ENCODE data around the gene KRR1.

The KRR1 gene

DNA sequence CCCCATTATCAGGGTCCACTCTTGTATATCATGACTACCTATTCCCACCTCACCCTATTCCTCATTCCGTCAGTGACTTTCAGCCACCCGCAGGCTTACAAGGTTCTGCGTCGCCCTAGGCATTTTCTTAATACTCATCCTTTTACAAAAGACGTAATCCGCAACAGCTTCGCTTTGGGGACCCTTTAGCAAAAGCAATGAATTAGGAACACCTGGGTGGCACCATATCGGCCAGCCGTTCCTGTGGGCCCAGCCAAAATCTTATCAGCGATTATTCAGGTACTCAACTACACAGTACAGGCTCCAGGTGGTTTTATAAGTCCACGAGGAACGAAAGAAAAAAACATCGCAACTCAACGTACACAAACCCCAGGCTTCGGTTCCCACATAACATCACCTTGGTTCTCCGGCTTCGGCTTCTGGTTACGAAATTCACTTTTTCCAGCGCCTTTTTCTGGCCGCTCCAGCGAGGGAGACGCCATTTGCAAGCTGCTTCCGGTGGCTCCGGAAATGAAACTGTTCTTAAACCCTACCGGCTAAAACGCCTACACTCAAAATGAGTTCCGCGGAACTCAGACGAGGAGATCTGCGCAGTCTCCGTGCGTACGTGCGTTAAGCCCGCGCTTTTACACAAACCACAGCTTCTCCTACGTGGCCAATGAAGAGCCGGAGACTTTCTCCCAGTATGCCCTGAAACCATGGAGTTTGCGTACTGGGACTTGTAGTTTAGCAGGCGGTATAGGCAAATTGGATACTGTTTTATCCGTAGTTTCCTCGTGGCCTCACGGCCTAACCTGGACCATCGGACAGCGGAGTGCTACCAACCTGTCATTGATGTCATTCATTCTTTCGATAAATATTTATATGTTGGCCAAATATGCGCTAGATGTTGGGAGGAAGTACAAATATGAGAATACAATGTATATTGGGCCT is at the start of gene KRR1:
Gene KRR1, minus strand, starts transcription at position 494 of the 933 bp plus-strand sequence. Its CDS starts 12 bp downstream, at position 482.
- H3K9ac ChIP-seq (ENCODE audit: low read depth, low read length), result peak within 1 kb of the TSS; percentile 82
- H3K36me3 ChIP-seq (ENCODE audit: insufficient read depth, low read length), result no peaks in the 10 kb centered on the region

DNA sequence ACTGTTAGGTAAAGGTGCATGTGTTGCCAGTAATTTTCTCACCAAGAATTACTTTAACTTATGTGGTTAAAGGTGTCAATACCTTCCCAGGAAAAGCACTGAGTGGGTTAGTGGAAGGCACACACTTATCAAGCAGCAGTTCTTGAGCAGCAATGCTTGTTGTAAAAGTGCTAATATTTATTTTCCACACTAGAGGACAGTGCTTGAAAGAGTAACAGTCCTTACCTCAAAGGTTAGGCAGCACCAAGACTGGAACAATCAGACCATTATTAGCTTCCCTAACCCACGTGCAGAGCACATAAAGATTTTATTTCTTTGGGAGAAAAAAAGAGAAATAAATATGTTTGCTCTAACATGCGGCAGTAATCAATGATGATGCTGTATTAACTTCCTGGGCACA is 48.8 kb upstream of the KRR1 start:
- H3K9me3 ChIP-seq (ENCODE audit: control insufficient read depth, insufficient read depth, low read length), result peaks cover 8% of the 10 kb centered on the region
- no peaks in the 10 kb centered on the region for H3K36me3 ChIP-seq (ENCODE audit: insufficient read depth, low read length)

More for the DNA sequence above, at the start of gene KRR1:
- peaks cover 9% of the 10 kb centered on the region for H3K4me1 ChIP-seq (ENCODE audit: insufficient read depth, low read length)
- no peaks in the 10 kb centered on the region for H3K9me3 ChIP-seq (ENCODE audit: control insufficient read depth, insufficient read depth, low read length)

DNA sequence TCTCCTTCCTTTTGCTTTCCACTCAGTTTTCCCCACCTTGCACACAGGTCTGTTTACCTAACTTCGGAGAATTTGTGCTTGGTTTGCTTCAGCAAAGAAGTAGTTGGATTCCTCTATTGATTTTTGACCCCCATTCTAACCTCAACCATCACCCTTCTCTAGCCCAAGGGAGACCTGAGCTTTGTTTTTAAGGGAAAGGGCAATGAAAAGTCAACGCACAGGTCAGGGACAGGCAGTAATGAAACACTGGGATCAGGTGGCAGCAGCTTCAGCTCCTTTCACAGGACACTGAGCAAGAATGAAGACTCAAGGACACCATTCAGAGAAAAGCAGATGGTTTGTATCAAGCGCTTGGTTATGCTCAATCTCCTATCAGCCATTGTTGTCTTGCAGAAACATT is 46.9 kb upstream of the KRR1 start:
- Histone ChIP-seq H3K9ac (ENCODE audit: low read depth, low read length) (no peak overlapping the region), H3K4me1 (ENCODE audit: insufficient read depth, low read length) (peaks cover 7% of the 10 kb centered on the region; the same call in 1 of the 2 replicates), H3K9me3 (ENCODE audit: control insufficient read depth, insufficient read depth, low read length) (no peaks in the 10 kb centered on the region; the same call in 1 of the 2 replicates), H3K36me3 (ENCODE audit: insufficient read depth, low read length) (no peaks in the 10 kb centered on the region)

More for the DNA sequence above, 48.8 kb upstream of the KRR1 start:
- Histone ChIP-seq H3K9ac (ENCODE audit: low read depth, low read length) (no peak overlapping the region), H3K4me1 (ENCODE audit: insufficient read depth, low read length) (no peaks in the 10 kb centered on the region)

DNA sequence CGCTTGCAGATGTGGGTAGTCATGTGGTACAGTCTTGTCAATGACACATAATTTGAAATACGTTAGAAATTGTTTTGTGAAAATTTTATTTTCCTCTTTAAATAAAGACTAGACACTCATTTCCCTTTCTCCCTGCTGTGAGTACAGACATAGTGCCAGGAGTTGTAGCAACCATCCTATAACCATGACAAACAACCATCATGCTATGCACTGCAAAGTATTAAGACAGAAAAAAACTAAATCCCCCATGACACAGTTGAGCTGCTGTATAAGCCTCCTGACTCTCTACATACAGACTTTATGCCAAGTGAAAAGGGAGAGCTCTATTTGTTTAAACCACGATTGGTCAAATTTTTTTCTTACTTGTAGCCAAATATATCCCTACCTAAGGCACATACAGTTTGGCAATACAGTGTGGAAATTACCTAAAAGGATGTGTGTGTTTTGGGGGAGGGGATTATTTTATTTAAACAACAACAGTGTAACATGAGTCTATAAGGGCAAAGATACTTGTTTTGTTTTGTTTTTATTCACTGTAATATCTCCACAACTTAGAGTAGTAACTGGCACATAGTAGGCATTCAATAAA is 45.0 kb upstream of the KRR1 start:
- peaks cover 10% of the 10 kb centered on the region; the same call in 1 of the 2 replicates for H3K4me1 ChIP-seq (ENCODE audit: insufficient read depth, low read length)
- no peaks in the 10 kb centered on the region for H3K9me3 ChIP-seq (ENCODE audit: control insufficient read depth, insufficient read depth, low read length)
- H3K9ac ChIP-seq (ENCODE audit: low read depth, low read length), result no peak overlapping the region
- no peaks in the 10 kb centered on the region for H3K36me3 ChIP-seq (ENCODE audit: insufficient read depth, low read length)

DNA sequence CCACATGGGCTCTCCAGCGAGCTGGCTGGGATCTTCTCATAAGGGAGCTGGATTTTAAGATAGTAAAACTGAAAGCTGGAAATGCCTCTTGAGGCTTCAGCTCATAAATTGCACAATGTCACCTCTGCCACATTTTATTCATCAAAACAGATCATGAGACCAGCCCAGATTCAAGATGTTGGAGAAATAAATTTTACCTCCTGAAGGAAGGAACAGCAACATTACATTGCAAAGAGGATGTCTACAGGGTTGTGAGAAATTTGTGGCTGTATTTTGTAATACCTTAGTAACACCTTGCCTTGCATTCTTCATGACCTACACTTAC is 43.1 kb upstream of the KRR1 start:
- Histone ChIP-seq H3K9me3 (ENCODE audit: control insufficient read depth, insufficient read depth, low read length) (no peaks in the 10 kb centered on the region), H3K36me3 (ENCODE audit: insufficient read depth, low read length) (no peaks in the 10 kb centered on the region), H3K4me1 (ENCODE audit: insufficient read depth, low read length) (peaks cover 10% of the 10 kb centered on the region; the same call in 1 of the 2 replicates), H3K9ac (ENCODE audit: low read depth, low read length) (no peak overlapping the region)

DNA sequence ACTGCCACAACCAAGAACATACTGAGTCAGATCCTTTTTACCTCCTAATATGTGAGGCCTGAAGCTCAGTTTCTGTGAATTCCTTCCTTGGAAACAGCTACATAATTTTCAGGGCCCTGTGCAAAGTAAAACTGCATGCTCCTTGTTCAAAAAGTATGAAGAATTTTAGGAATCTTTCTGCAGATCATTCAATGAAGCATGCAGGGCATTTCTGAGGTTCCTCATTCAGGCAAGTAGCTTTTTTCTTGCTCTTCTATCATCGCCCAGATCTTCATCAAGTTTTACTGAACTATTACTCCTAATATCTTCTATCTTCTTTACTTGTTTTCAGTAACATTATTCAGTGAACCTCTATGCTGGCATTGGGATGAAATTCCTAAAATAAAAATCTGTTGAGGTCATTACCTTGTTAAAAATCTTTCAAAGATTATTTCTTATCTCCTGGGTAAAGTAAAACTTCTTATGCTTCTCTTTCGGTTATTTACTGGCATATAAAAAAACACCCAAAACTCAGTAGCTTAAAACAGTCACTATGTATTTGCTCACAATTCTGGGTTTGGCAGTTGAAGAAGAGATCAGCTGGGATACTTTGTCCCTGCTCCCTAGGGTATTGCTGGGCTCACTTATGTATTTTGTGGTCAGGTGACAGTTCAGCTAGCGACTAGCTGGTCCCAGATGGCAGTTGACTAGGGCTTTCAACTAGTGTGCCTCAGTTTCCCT is 42.6 kb upstream of the KRR1 start:
- Histone ChIP-seq H3K9me3 (ENCODE audit: control insufficient read depth, insufficient read depth, low read length) (no peaks in the 10 kb centered on the region), H3K9ac (ENCODE audit: low read depth, low read length) (no peak overlapping the region), H3K4me1 (ENCODE audit: insufficient read depth, low read length) (peaks cover 10% of the 10 kb centered on the region; the same call in 1 of the 2 replicates), H3K36me3 (ENCODE audit: insufficient read depth, low read length) (no peaks in the 10 kb centered on the region)

DNA sequence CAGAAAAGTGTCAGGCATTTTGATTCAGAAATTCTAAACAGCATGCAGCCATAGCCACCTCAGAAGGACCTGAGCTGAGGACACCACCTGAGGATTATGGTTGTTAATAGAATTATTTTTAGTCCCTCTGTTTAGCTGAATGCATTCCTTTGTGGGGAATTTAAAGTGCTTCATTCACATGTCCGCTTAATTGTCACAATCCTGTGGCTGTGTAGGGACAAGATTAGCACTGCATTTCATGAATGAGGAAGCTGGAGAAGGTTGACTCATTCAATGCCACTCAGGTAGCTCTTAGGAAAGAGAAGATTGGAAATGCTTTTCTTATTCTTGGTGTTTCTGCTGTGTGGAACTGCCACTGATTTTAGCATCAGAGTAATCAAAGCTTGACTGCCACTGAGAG is 42.0 kb upstream of the KRR1 start:
- no peaks in the 10 kb centered on the region for H3K9me3 ChIP-seq (ENCODE audit: control insufficient read depth, insufficient read depth, low read length)
- H3K4me1 ChIP-seq (ENCODE audit: insufficient read depth, low read length), result peaks cover 10% of the 10 kb centered on the region; the same call in 1 of the 2 replicates
- no peaks in the 10 kb centered on the region for H3K36me3 ChIP-seq (ENCODE audit: insufficient read depth, low read length)
- H3K9ac ChIP-seq (ENCODE audit: low read depth, low read length), result no peak overlapping the region

DNA sequence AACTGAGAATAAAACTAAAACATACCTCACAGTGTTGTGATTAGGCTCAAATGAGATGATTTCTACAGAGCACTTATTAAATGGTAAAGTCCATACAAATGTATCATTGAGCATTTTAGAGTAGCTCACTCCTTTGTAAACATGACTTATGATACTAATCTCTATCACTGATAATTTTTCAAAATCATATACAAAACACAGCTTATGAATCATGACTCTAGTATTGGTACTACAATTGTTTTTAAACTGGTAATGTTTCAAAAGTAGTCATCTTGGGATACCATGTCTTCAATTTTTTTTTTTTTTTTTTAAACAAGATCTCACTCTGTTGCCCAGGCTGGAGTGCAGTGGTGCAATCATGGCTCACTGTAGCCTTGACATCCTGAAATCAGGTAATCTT is 40.1 kb upstream of the KRR1 start:
- Histone ChIP-seq H3K4me1 (ENCODE audit: insufficient read depth, low read length) (peaks cover 10% of the 10 kb centered on the region; the same call in 1 of the 2 replicates), H3K36me3 (ENCODE audit: insufficient read depth, low read length) (no peaks in the 10 kb centered on the region), H3K9me3 (ENCODE audit: control insufficient read depth, insufficient read depth, low read length) (no peaks in the 10 kb centered on the region), H3K9ac (ENCODE audit: low read depth, low read length) (no peak overlapping the region)

DNA sequence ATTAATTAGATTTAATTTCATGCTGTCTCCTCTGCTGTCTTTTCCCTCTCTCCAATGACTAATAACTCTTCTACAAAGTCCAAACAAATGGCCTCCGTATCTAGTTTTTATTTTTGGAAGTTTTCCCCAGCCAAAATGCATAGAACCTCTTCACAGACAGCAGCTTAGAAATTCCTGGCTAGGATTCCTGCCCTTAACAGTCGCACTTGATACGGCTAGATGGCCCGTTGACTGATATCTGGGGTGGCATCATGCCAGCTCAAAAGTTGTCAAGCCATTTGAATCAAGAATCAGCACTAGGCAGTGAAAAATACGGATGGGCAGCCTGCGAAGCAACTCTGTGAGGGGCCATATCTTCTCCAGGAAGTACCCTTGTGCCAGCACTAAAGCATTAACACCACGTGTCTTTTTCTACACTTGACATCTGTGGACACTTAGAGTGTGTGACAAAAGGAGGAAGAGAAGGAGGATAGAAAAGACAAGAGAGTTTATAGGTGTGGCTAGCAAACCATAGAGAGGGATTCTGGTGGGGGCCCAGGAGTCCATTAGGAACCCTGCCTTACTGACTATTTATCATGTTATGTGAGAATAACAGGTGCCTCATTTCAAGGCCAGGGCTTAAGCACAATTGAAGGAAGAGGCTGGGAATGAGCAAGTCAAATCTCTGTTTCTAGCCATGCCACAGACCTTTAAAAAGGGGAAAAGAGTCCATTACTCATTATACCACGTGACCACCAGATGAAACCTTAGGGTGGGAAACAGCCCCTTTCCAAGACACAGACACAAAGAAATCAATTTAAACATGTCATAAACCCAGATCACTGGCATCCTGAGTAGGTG is 39.2 kb upstream of the KRR1 start:
- Histone ChIP-seq H3K9ac (ENCODE audit: low read depth, low read length) (no peak overlapping the region), H3K4me1 (ENCODE audit: insufficient read depth, low read length) (peaks cover 10% of the 10 kb centered on the region; the same call in 1 of the 2 replicates), H3K36me3 (ENCODE audit: insufficient read depth, low read length) (no peaks in the 10 kb centered on the region), H3K9me3 (ENCODE audit: control insufficient read depth, insufficient read depth, low read length) (no peaks in the 10 kb centered on the region)

DNA sequence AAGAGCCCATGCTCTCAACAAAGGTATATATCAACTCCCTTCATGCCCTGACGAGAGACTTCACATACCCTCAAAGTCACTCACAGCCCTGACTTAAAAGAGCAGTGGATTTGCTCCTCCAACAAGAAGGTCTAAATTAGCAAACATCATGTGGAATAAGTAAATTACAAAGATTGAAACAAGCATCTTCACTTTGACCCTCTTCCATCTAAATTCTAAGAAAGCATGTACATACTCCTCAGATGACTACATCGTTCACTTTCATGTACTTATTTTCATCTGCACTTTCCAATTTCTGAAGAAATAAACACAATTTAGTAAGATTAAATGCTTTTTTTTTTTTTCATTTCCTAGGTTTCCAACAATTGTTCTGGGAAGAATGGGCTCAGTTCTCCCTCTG is 38.6 kb upstream of the KRR1 start:
- Histone ChIP-seq H3K9ac (ENCODE audit: low read depth, low read length) (no peak overlapping the region), H3K4me1 (ENCODE audit: insufficient read depth, low read length) (peaks cover 10% of the 10 kb centered on the region; the same call in 1 of the 2 replicates), H3K9me3 (ENCODE audit: control insufficient read depth, insufficient read depth, low read length) (no peaks in the 10 kb centered on the region), H3K36me3 (ENCODE audit: insufficient read depth, low read length) (no peaks in the 10 kb centered on the region)

DNA sequence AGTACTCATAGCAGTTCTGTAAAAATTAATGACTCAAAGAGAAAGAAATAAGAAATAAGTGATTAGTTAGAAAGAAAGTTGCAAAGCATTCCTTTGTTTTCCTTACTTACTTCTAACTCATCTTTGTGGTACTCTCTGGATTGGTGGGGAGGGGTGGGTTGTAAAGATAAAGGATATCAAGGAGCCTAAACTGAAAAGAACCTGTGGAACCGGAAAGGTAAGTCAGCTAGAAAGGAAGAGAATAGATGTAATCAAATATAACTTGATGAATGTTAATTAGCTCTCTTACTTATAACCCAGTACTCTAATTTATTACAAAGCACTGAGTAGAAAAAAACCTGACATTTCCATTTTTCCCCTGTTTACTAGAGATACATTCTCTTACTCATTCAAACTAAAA is 37.5 kb upstream of the KRR1 start:
- peaks cover 9% of the 10 kb centered on the region; the same call in 1 of the 2 replicates for H3K4me1 ChIP-seq (ENCODE audit: insufficient read depth, low read length)
- H3K36me3 ChIP-seq (ENCODE audit: insufficient read depth, low read length), result no peaks in the 10 kb centered on the region
- H3K9ac ChIP-seq (ENCODE audit: low read depth, low read length), result no peak overlapping the region
- H3K9me3 ChIP-seq (ENCODE audit: control insufficient read depth, insufficient read depth, low read length), result no peaks in the 10 kb centered on the region

DNA sequence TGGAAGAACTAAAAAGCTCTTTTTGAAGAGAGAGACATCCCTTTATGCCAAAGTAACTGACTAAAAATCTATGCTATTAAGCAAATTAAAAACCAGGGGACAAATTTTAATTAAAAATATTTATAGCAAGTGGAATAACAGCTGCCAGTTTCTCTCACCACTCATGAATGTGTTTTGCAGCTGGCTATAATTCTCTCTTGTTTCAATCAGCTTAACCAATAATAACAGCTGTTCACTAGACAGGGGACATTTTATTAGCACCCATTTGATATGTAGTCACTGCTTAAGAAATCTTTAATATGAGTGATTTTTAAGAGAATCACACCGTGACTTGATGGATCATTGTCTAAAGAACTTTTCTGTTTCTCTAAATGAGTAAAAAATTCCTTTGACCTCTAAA is 34.2 kb upstream of the KRR1 start:
- Histone ChIP-seq H3K36me3 (ENCODE audit: insufficient read depth, low read length) (no peaks in the 10 kb centered on the region), H3K9ac (ENCODE audit: low read depth, low read length) (no peak overlapping the region), H3K4me1 (ENCODE audit: insufficient read depth, low read length) (no peaks in the 10 kb centered on the region)

DNA sequence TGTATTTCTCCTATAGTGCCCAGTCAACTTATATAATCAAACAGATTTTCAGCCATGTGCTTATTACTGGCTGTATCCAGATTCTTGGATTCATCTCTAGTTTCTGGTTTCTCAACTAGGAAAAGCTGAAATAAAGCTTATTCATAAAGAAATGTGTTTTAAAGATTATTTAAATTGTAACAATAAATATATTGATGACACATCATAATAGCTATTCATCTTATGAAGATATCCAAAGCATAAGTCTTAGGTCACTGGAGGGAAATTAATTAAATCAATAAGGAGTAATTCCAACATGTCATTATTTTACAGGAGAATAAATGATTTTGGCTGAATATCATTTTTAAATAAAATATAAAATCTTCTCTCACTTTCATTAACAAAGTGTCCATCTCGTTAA is 32.1 kb upstream of the KRR1 start:
- H3K4me1 ChIP-seq (ENCODE audit: insufficient read depth, low read length), result no peaks in the 10 kb centered on the region

More for the DNA sequence above, 34.2 kb upstream of the KRR1 start:
- H3K9me3 ChIP-seq (ENCODE audit: control insufficient read depth, insufficient read depth, low read length), result no peaks in the 10 kb centered on the region

DNA sequence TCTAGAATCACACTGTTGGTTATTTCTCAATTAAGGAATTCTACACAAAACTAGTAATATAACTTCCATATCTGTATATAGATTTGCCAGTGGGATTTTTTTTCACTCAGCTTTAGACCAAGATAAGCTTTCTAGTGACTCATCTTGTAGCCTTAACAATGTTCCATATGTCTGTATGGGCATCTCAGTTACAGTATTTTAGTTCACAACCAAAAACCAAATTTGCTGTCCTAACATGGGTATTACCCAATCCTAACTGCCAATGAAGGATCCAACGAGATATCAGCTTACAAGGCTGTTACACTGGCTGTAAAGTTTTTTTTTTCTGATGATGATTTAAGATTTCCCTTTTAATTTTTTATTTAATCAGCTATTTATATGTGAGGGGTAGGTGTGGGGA is 31.5 kb upstream of the KRR1 start:
- Histone ChIP-seq H3K9me3 (ENCODE audit: control insufficient read depth, insufficient read depth, low read length) (no peaks in the 10 kb centered on the region), H3K36me3 (ENCODE audit: insufficient read depth, low read length) (no peaks in the 10 kb centered on the region), H3K9ac (ENCODE audit: low read depth, low read length) (no peak overlapping the region), H3K4me1 (ENCODE audit: insufficient read depth, low read length) (no peaks in the 10 kb centered on the region)

More for the DNA sequence above, 32.1 kb upstream of the KRR1 start:
- no peak overlapping the region for H3K9ac ChIP-seq (ENCODE audit: low read depth, low read length)
- no peaks in the 10 kb centered on the region for H3K36me3 ChIP-seq (ENCODE audit: insufficient read depth, low read length)
- no peaks in the 10 kb centered on the region for H3K9me3 ChIP-seq (ENCODE audit: control insufficient read depth, insufficient read depth, low read length)
